Right kidney (tissue), 1 donor: Measurements from ENCODE around the gene COQ4.

Source experiments
- DNase-seq: peaks from one replicate; pipeline ENCODE4 v3.0.0-alpha.2; 2016

COQ4 gene

DNA sequence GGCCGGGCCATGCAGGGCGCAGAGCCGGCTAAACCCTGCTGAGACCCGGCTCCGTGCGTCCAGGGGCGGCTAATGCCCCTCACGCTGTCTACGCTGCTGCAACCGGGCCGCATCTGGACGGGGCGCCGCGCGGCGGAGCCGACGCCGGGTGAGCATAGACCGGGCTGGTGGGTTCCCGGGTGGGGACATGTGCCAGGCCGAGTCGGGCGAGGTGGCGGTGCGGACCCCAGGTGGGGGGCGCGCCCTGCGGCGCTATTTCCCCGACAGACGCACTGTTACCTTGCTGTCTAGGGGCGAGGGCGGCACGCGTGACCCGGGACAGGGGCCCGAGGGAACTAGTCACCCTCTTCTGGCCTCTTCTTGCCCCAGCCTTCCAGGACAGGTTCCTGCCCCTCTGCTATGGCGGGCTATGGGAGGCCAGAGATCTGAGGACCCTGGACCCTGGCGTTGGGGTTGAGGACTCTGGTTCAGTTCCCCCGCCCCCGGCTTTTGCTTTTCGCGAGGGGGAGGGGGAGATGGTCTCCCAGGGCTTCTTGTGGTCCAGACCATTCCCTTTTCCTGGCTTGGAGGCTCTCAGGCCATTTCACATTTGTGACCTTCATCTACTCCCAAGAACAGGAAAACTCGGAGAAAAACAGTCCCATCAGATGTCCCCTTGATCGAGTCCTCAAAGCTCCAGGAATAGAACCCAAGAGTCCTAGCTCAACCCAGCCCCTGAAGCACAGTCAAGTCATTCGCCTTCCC is 18.2 kb downstream of the COQ4 start:
- peak; percentile 58 for DNase-seq

GRCh38 chr9:128341435-128341849 is 18.8 kb downstream of the COQ4 start:
- DNase-seq = peak; percentile 58

DNA sequence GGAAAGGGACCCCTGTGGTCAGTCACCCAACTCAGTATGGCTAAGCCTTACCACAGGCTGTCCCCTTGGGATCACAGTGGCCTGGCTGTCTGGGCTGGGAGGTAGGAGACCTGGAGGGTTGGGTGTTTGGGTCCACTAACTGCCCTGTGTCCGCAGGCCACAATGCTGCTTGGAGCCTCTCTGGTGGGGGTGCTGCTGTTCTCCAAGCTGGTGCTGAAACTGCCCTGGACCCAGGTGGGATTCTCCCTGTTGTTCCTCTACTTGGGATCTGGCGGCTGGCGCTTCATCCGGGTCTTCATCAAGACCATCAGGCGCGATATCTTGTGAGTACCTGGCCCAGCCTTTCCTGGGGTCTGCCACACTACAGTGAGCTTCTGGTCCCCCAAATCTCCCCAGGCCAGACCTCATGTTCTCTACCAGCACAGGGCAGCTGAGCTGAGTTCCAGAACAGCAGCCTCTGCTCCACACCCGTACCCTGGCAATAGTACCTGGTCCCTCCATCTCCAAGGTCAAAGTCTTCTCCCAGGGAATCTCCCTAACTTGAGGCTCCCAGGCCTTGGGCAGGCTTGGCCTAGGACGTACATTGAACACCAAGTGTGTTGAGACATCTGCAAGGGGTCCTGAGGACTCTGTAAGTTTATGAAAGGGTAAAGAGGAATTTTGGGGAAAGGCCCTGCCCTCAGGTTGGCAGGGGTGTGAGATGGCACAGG is 20.5 kb downstream of the COQ4 start:
- DNase-seq = no peak

GRCh38 chr9:128343855-128344254 is 21.2 kb downstream of the COQ4 start:
- DNase-seq = no peak

GRCh38 chr9:128344931-128345605 is 22.4 kb downstream of the COQ4 start:
- no peak for DNase-seq

GRCh38 chr9:128349125-128349524 is 26.5 kb downstream of the COQ4 start:
- DNase-seq = no peak

DNA sequence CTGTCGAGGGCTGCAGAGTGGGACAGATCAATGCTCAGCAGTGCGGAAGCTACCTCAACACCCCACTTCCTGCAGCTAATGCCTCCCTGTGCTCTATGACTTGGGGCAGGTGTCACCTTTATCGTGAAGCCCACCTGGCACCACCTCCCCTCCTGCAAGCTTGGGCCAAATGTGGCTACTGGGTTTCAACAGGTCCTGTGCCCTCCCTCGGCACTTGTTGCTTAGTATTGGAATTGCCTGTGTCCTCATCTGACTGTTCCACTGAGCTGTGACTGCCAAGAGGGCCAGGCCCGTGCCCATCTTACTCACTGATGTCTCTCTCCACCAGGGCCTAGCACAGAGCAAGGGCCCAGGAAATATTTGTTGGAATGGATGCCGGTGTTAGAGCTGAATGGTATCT is 27.1 kb downstream of the COQ4 start:
- no peak for DNase-seq

DNA sequence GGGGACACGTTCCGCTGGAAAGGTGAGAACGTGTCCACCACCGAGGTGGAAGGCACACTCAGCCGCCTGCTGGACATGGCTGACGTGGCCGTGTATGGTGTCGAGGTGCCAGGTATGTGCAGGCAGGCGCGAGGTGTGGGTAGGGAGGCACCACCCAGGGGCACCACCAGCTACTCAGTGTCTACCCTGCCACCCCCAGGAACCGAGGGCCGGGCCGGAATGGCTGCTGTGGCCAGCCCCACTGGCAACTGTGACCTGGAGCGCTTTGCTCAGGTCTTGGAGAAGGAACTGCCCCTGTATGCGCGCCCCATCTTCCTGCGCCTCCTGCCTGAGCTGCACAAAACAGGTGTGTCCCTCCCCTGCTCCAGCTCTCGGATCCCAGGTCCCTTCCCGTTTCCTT is 32.8 kb downstream of the COQ4 start:
- no peak for DNase-seq

DNA sequence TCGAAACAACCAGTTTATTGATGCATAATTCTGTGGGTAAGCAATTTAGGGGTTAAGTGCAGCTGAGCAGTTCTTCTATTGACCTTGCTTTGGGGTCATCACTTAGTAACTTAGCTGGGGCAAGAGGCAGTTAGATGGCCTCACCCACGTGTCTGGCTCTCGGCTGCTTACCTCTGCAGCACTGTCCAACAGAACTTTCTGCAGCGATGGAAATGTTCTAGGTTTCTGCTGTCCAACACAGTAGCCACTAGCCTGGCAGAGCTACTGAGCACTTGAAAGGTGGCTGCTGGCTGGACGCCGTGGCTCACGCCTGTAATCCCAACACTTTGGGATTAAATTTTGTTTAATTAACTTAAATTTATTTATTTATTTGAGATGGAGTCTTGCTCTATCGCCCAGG is 35.5 kb downstream of the COQ4 start:
- DNase-seq = no peak

DNA sequence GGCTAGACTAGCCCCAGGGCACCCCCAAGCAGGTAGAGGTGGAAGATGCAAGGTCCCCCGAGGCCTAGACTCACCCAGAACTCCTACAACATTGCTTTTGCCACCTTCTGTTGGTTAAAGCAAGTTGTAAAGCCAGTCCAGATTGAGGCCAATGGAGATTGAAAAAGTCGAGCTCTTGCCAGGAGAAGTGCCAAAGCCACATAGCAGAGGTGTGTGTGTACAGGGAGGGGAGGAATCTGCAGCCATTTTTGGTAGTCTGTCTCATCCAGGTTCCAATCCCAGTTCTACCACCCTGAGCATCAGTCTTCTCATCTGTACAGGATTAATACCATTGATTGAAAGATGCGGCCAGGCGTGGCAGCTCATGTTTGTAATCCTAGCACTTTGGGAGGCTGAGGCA is 36.2 kb downstream of the COQ4 start:
- DNase-seq = no peak

DNA sequence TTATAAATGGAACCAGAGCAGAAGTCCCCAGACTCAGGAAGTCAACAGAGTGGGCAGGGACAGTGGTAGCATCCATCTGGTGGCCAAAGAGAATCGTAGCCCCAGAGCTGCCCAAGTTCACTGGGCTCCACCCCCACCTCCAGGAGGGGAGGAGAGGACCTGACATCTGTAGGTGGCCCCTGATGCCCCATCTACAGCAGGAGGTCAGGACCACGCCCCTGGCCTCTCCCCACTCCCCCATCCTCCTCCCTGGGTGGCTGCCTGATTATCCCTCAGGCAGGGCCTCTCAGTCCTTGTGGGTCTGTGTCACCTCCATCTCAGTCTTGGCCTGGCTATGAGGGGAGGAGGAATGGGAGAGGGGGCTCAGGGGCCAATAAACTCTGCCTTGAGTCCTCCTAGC is 38.2 kb downstream of the COQ4 start:
- no peak for DNase-seq

- DNase-seq = no peak
Measured at GRCh38 chr9:128361296-128361985, 38.8 kb downstream of the COQ4 start.

DNA sequence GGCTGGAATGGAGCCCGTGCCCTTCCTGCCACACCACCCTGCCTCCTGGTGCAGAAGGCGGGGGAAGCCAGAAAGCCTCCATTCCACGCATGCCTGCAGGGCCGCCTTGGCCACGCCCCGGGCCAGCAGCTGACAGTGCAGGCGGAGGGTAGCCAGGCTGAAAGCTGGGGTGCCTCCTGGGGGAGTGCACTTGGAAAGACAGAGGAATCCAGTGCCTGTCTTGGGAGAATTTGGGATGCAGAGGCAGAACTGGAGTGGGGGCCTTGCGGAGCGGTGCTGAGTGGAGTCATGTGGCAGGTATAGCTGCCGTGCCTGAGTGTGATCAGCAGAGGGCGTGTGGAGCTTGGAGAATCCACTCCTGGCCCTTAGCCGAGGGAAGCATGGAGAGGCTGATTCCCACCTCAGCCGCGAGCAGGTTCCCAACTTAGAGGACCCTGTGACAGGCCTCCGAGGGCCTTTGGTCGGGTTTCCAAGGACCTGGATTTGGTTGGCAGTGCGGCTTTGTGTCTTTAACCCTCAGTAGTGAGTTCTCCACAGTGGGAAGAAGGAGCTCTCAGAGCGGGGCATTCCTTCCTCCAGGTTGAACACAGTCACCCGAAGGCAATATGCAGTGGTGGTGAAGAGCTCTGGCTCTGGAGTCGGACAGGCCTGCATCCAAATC is 39.5 kb downstream of the COQ4 start:
- peak; percentile 88 for DNase-seq

GRCh38 chr9:128362774-128363173 is 40.1 kb downstream of the COQ4 start:
- no peak for DNase-seq

- no peak for DNase-seq
Measured at GRCh38 chr9:128365525-128365924, 42.9 kb downstream of the COQ4 start.

GRCh38 chr9:128369024-128369706 is 46.5 kb downstream of the COQ4 start:
- no peak for DNase-seq

GRCh38 chr9:128370367-128370751 is 47.7 kb downstream of the COQ4 start:
- no peak for DNase-seq

- peak; percentile 84 for DNase-seq
Measured at GRCh38 chr9:128370752-128371629, 48.4 kb downstream of the COQ4 start, which contains the start of gene URM1. Gene URM1, plus strand, starts transcription at chr9:128371374. Its CDS starts 7 bp downstream, at chr9:128371381.

GRCh38 chr9:128371630-128372117 is 49.0 kb downstream of the COQ4 start:
- DNase-seq = no peak

DNA sequence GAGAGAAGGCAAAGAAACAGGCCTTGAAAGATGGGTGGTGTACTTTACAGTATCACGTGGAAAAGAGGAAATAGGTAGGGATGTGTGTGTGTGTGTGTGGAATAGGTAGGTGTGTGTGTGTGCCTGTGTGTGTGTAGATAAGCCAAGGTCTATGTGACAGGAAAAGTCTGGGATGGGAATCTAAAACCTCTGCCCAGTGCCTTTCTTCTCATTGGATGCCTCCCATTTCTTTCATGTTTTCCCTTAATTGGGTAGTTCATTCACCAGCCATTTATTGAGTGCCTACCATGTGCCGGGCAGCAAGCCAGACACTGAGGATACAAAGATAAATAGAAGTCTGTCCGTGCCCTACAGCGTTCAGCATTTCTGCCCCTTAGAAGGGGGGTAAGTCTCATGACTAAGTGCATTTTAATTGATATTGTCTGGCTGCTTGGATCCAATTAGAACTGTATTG is 49.6 kb downstream of the COQ4 start:
- no peak for DNase-seq
